Measurements from ENCODE around the gene ADAMTS14. TPM values are rescaled to one million over a fixed set of nuclear protein-coding genes. Genes with fewer than 3 reads are reported as not detected.

ADAMTS14 gene
- total and polyA plus RNA-seq, 5 donors from 2014 or later: not detected

GRCh38 chr10:70650104-70650503 is 22.2 kb upstream of the ADAMTS14 start:
- Histone ChIP-seq H3K36me3 (ENCODE audit: control insufficient read depth, insufficient read depth, low read length) (no peaks in the 10 kb centered on the region), H3K4me3 (ENCODE audit: low read depth, low read length) (no peak overlapping the region), H3K9me3 (ENCODE audit: control insufficient read depth in 2 of 2, low read length in 2 of 2) (peaks cover 18 to 46% of the 10 kb centered on the region in 2 experiments), H3K27ac (ENCODE audit: insufficient read depth, low read length, poor library complexity, severe bottlenecking) (no peak overlapping the region), H3K4me1 (ENCODE audit: control insufficient read depth, insufficient read depth, low read length, poor library complexity, severe bottlenecking) (no peaks in the 10 kb centered on the region), H3K27me3 (ENCODE audit: control insufficient read depth, insufficient read depth, low read length) (no peaks in the 10 kb centered on the region)
- no peak for ATAC-seq (ENCODE audit: low read depth in 2 of 2)
- Mint-ChIP-seq H3K27me3 (no peaks in the 10 kb centered on the region), H3K9me3 (peaks cover 0 to 55% (median 18%) of the 10 kb centered on the region in 7 donors), H3K4me3 (no peak overlapping the region), H3K27ac (no peak overlapping the region), H3K36me3 (peaks cover 4% of the 10 kb centered on the region), H3K4me1 (no peaks in the 10 kb centered on the region)
- no peak for DNase-seq

GRCh38 chr10:70650718-70651117 is 21.6 kb upstream of the ADAMTS14 start:
- Mint-ChIP-seq H3K4me1 (no peaks in the 10 kb centered on the region), H3K4me3 (no peak overlapping the region), H3K9me3 (peaks cover 0 to 55% (median 18%) of the 10 kb centered on the region in 7 donors), H3K27ac (no peak overlapping the region), H3K27me3 (no peaks in the 10 kb centered on the region), H3K36me3 (peaks cover 4% of the 10 kb centered on the region)
- H3K27me3 ChIP-seq (ENCODE audit: control insufficient read depth, insufficient read depth, low read length): no peaks in the 10 kb centered on the region
- H3K4me3 ChIP-seq (ENCODE audit: low read depth, low read length): no peak overlapping the region
- H3K4me1 ChIP-seq (ENCODE audit: control insufficient read depth, insufficient read depth, low read length, poor library complexity, severe bottlenecking): no peaks in the 10 kb centered on the region
- H3K36me3 ChIP-seq (ENCODE audit: control insufficient read depth, insufficient read depth, low read length): no peaks in the 10 kb centered on the region
- DNase-seq (no peak), ATAC-seq (ENCODE audit: low read depth in 2 of 2) (no peak)
- H3K27ac ChIP-seq (ENCODE audit: insufficient read depth, low read length, poor library complexity, severe bottlenecking): no peak overlapping the region
- peaks cover 18 to 46% of the 10 kb centered on the region in 2 experiments for H3K9me3 ChIP-seq (ENCODE audit: control insufficient read depth in 2 of 2, low read length in 2 of 2)

- Mint-ChIP-seq H3K36me3 (peaks cover 4% of the 10 kb centered on the region), H3K4me3 (no peak overlapping the region), H3K9me3 (peaks cover 0 to 55% (median 18%) of the 10 kb centered on the region in 7 donors), H3K4me1 (no peaks in the 10 kb centered on the region), H3K27ac (peak overlapping the region in 1 of 3 donors; percentile 5), H3K27me3 (no peaks in the 10 kb centered on the region)
- Histone ChIP-seq H3K4me3 (ENCODE audit: low read depth, low read length) (no peak overlapping the region), H3K9me3 (ENCODE audit: control insufficient read depth in 2 of 2, low read length in 2 of 2) (peaks cover 18 to 46% of the 10 kb centered on the region in 2 experiments), H3K36me3 (ENCODE audit: control insufficient read depth, insufficient read depth, low read length) (no peaks in the 10 kb centered on the region), H3K27me3 (ENCODE audit: control insufficient read depth, insufficient read depth, low read length) (no peaks in the 10 kb centered on the region), H3K27ac (ENCODE audit: insufficient read depth, low read length, poor library complexity, severe bottlenecking) (no peak overlapping the region), H3K4me1 (ENCODE audit: control insufficient read depth, insufficient read depth, low read length, poor library complexity, severe bottlenecking) (no peaks in the 10 kb centered on the region)
- ATAC-seq (ENCODE audit: low read depth in 2 of 2) (no peak), DNase-seq (peak in 1 of 3 donors; percentile 33)
Observed at GRCh38 chr10:70651661-70652060, 20.6 kb upstream of the ADAMTS14 start.

- no peaks in the 10 kb centered on the region for H3K4me1 ChIP-seq (ENCODE audit: control insufficient read depth, insufficient read depth, low read length, poor library complexity, severe bottlenecking)
- H3K27ac Mint-ChIP-seq: no peak overlapping the region
- peaks cover 17 to 41% of the 10 kb centered on the region in 2 experiments for H3K9me3 ChIP-seq (ENCODE audit: control insufficient read depth in 2 of 2, low read length in 2 of 2)
- H3K36me3 Mint-ChIP-seq: peaks cover 4% of the 10 kb centered on the region
- peaks cover 0 to 44% (median 17%) of the 10 kb centered on the region in 7 donors for H3K9me3 Mint-ChIP-seq
- H3K27me3 ChIP-seq (ENCODE audit: control insufficient read depth, insufficient read depth, low read length): no peaks in the 10 kb centered on the region
- H3K27ac ChIP-seq (ENCODE audit: insufficient read depth, low read length, poor library complexity, severe bottlenecking): no peak overlapping the region
- H3K4me3 ChIP-seq (ENCODE audit: low read depth, low read length): no peak overlapping the region
- ATAC-seq (ENCODE audit: low read depth in 2 of 2) (no peak), DNase-seq (no peak)
- H3K4me3 Mint-ChIP-seq: peak overlapping the region in 1 of 4 donors; percentile 56
- H3K36me3 ChIP-seq (ENCODE audit: control insufficient read depth, insufficient read depth, low read length): no peaks in the 10 kb centered on the region
- H3K27me3 Mint-ChIP-seq: peaks cover 6% of the 10 kb centered on the region
- H3K4me1 Mint-ChIP-seq: no peaks in the 10 kb centered on the region
Observed at GRCh38 chr10:70652761-70653657, 19.3 kb upstream of the ADAMTS14 start.

GRCh38 chr10:70655316-70655715 is 17.0 kb upstream of the ADAMTS14 start:
- ATAC-seq (ENCODE audit: low read depth in 2 of 2) (no peak), DNase-seq (no peak)
- Mint-ChIP-seq H3K4me1 (no peaks in the 10 kb centered on the region), H3K4me3 (no peak overlapping the region), H3K36me3 (peaks cover 4% of the 10 kb centered on the region), H3K27ac (no peak overlapping the region), H3K9me3 (peaks cover 0 to 23% (median 5%) of the 10 kb centered on the region in 7 donors), H3K27me3 (peaks cover 20% of the 10 kb centered on the region)
- no peaks in the 10 kb centered on the region for H3K36me3 ChIP-seq (ENCODE audit: control insufficient read depth, insufficient read depth, low read length)
- H3K27ac ChIP-seq (ENCODE audit: insufficient read depth, low read length, poor library complexity, severe bottlenecking): no peak overlapping the region
- H3K4me3 ChIP-seq (ENCODE audit: low read depth, low read length): no peak overlapping the region
- no peaks in the 10 kb centered on the region for H3K4me1 ChIP-seq (ENCODE audit: control insufficient read depth, insufficient read depth, low read length, poor library complexity, severe bottlenecking)
- H3K9me3 ChIP-seq (ENCODE audit: control insufficient read depth in 2 of 2, low read length in 2 of 2): peaks cover 10 to 18% of the 10 kb centered on the region in 2 experiments
- H3K27me3 ChIP-seq (ENCODE audit: control insufficient read depth, insufficient read depth, low read length): no peaks in the 10 kb centered on the region

- H3K4me1 ChIP-seq (ENCODE audit: control insufficient read depth, insufficient read depth, low read length, poor library complexity, severe bottlenecking): no peaks in the 10 kb centered on the region
- H3K36me3 ChIP-seq (ENCODE audit: control insufficient read depth, insufficient read depth, low read length): no peaks in the 10 kb centered on the region
- DNase-seq: peak in 1 of 3 donors; percentile 28
- peak in 1 of 2 donors; percentile 44 for ATAC-seq (ENCODE audit: low read depth in 2 of 2)
- Mint-ChIP-seq H3K4me1 (no peaks in the 10 kb centered on the region), H3K4me3 (no peak overlapping the region), H3K36me3 (peaks cover 4% of the 10 kb centered on the region), H3K9me3 (peaks cover 0 to 13% (median 4%) of the 10 kb centered on the region in 7 donors), H3K27ac (no peak overlapping the region), H3K27me3 (peaks cover 26% of the 10 kb centered on the region)
- H3K4me3 ChIP-seq (ENCODE audit: low read depth, low read length): no peak overlapping the region
- peaks cover 2 to 8% of the 10 kb centered on the region in 2 experiments for H3K9me3 ChIP-seq (ENCODE audit: control insufficient read depth in 2 of 2, low read length in 2 of 2)
- H3K27me3 ChIP-seq (ENCODE audit: control insufficient read depth, insufficient read depth, low read length): peaks cover 2% of the 10 kb centered on the region
- H3K27ac ChIP-seq (ENCODE audit: insufficient read depth, low read length, poor library complexity, severe bottlenecking): no peak overlapping the region
Observed at GRCh38 chr10:70656489-70656888, 15.8 kb upstream of the ADAMTS14 start.

- no peaks in the 10 kb centered on the region for H3K36me3 ChIP-seq (ENCODE audit: control insufficient read depth, insufficient read depth, low read length)
- H3K4me3 ChIP-seq (ENCODE audit: low read depth, low read length): no peak overlapping the region
- no peak overlapping the region for H3K27ac ChIP-seq (ENCODE audit: insufficient read depth, low read length, poor library complexity, severe bottlenecking)
- peaks cover 0 to 3% of the 10 kb centered on the region in 2 experiments for H3K9me3 ChIP-seq (ENCODE audit: control insufficient read depth in 2 of 2, low read length in 2 of 2)
- ATAC-seq (ENCODE audit: low read depth in 2 of 2) (no peak), DNase-seq (no peak)
- Mint-ChIP-seq H3K27me3 (peaks cover 29% of the 10 kb centered on the region), H3K27ac (no peak overlapping the region), H3K36me3 (no peaks in the 10 kb centered on the region), H3K9me3 (peaks cover 0 to 8% (median 2%) of the 10 kb centered on the region in 7 donors), H3K4me1 (no peaks in the 10 kb centered on the region), H3K4me3 (no peak overlapping the region)
- H3K4me1 ChIP-seq (ENCODE audit: control insufficient read depth, insufficient read depth, low read length, poor library complexity, severe bottlenecking): no peaks in the 10 kb centered on the region
- H3K27me3 ChIP-seq (ENCODE audit: control insufficient read depth, insufficient read depth, low read length): peaks cover 2% of the 10 kb centered on the region
Observed at GRCh38 chr10:70657041-70657440, 15.3 kb upstream of the ADAMTS14 start.

Data from CD4-positive, CD25-positive, alpha-beta regulatory T cell (primary cell).